Measurements from ENCODE around the gene FHAD1.

The FHAD1 gene

DNA sequence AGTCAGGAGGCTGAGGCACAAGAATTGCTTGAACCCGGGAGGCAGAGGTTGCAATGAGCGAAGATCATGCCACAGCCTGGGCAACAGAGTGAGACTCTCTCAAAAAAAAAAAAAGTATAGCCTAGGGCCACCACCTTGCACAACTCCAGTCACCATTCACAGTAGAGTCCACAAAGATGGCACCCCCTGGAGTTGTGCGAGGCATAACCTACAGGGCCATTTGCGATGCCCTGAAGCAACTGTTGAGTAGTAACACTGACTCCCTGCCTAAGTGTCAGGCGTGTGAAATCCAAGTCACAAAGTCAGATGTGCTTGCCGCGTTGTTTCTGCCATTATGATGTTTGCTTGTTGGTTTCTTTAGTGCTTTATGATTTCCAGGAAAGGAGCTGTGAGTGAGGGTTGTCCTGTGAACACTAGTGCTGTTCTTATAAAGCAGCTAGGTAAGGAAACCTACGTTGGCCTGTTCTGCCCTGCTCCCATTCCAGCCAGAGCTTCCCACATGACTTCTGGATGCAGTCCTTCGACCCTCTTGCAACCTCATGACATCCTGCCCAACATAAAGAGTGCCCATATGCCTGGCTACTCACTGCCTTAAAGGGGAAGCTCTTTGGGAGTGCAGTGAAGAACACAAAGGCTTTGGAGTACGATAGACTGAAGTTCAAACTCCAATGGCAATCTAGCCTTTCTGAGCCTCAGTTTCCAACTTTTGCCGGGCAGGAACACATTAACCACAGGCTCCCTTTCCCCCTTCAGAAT lies 29.8 kb downstream of the FHAD1 start:
- TF ChIP-seq, protein P1, sequence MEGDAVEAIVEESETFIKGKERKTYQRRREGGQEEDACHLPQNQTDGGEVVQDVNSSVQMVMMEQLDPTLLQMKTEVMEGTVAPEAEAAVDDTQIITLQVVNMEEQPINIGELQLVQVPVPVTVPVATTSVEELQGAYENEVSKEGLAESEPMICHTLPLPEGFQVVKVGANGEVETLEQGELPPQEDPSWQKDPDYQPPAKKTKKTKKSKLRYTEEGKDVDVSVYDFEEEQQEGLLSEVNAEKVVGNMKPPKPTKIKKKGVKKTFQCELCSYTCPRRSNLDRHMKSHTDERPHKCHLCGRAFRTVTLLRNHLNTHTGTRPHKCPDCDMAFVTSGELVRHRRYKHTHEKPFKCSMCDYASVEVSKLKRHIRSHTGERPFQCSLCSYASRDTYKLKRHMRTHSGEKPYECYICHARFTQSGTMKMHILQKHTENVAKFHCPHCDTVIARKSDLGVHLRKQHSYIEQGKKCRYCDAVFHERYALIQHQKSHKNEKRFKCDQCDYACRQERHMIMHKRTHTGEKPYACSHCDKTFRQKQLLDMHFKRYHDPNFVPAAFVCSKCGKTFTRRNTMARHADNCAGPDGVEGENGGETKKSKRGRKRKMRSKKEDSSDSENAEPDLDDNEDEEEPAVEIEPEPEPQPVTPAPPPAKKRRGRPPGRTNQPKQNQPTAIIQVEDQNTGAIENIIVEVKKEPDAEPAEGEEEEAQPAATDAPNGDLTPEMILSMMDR (IDR thresholded peaks at IDR 0.05; ENCODE audit: borderline replicate concordance, insufficient read depth, low read depth, low read length), result no peak
- no peak overlapping the region for H3K4me3 ChIP-seq (ENCODE audit: low read depth, low read length)

DNA sequence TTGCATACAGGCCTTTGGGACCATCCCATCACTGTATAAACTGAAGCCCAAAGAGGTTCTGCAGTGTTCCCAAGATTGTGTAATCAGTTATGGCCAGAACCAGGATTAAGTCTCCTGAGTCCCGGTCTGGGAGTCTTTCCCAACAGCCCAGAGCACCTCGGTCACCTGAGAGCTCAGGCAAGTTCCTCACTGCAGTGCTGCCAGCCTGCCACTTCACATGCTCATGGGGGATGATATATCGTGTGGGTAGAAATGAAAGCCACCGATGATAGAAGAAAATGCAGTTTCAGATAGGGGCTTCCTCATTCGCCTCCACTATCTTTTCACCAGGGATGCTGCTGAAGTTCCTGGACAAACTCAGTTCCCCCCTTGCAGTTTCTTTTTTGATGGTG lies 30.4 kb downstream of the FHAD1 start:
- H3K4me3 ChIP-seq (ENCODE audit: low read depth, low read length), result no peak overlapping the region

DNA sequence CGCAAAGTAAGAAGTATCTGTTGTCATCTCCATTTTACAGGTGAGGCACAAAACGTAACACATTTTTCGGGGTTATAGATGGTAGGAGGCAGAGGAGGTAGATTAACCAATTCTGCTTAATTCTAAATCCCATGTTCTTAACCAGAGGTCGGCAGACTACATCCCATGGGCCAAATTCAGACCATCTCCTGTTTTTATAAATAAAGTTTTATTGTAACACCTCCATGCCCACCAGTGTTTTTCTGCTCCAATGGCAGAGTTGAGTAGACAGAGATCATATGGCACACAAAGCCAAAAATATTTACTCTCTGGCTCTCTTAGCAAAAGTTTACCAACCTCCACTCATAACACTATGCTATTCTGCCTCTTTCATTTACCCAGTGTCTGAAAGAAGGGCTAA lies 30.9 kb downstream of the FHAD1 start:
- no peak overlapping the region for H3K4me3 ChIP-seq (ENCODE audit: low read depth, low read length)
- TF ChIP-seq, protein P1 (IDR thresholded peaks at IDR 0.05; ENCODE audit: borderline replicate concordance, insufficient read depth, low read depth, low read length), result no peak

More for the DNA sequence above, 30.4 kb downstream of the FHAD1 start:
- TF ChIP-seq, protein P1 (IDR thresholded peaks at IDR 0.05; ENCODE audit: borderline replicate concordance, insufficient read depth, low read depth, low read length), result no peak

DNA sequence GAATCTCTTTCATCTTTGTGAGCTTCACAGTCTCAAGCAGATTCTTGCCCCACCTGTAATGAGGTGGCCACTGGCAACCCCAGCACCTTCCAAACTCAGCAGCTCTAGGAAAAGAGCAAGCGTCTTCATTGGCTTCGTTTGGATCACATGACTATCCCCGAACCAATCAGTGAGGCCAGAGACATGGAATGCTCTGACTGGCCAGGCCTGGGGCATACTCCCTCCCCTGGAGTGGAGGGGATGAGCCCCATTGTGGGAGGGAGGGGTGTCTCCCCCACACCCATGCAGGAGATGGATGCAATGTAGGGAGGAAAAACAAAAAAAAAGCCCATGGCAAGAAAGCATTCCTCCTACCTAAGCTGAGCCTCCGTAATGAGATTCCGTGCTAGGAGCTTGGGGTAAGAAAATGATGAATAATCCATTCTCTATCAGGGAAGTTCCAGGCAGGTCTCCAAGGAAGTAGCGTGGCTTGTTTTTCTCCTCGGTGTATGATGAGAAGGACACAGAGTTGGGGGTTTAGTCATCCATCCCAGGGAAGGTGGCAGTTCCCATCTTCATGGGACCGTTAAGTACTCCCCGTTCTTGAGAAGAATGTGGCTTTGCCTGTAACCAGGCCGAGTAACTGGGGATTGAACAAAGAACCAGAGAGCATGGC lies 32.7 kb downstream of the FHAD1 start:
- H3K4me3 ChIP-seq (ENCODE audit: low read depth, low read length), result no peak overlapping the region
- TF ChIP-seq, protein P1 (IDR thresholded peaks at IDR 0.05; ENCODE audit: borderline replicate concordance, insufficient read depth, low read depth, low read length), result no peak

DNA sequence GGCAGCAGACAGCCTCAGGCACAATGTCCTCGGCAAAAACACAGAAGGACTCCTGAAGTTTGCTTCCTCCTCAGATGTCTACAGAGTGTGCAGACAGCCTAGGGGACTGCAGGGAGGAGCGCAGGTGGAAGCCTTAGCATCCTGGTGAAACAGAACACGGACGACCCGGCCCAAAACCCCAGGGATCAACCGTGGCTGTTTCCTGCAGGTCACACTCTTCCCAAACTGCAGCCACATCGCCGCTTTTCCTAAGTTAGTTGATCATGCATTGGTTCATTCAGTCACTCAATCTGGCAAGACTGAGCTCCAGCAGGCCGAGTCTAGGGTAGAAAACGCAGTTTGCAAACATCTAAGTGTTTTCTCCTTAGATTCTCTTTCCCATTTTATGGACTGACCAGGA lies 33.4 kb downstream of the FHAD1 start:
- TF ChIP-seq, protein P1 (IDR thresholded peaks at IDR 0.05; ENCODE audit: borderline replicate concordance, insufficient read depth, low read depth, low read length), result no peak
- H3K4me3 ChIP-seq (ENCODE audit: low read depth, low read length), result no peak overlapping the region

DNA sequence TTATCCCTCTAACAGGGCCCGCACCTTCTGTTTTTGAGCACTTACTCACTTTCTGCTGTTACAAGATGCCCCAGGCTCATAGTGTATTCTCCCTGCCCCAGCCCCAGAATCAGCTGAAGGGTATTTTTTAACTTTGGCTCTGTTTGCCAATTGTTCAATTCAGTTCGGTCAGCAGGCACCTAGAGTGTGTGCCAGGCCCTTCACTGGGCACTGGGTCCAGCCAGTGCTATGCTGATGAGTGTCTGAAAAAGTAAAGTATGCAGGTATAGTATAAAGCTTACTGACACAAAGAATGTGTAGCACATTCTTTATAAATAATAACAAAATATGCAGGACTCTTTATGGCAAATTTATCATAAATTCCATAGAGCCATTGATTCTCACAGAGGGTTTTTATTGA lies 35.0 kb downstream of the FHAD1 start:
- TF ChIP-seq, protein P1 (IDR thresholded peaks at IDR 0.05; ENCODE audit: borderline replicate concordance, insufficient read depth, low read depth, low read length), result no peak
- H3K4me3 ChIP-seq (ENCODE audit: low read depth, low read length), result no peak overlapping the region

Measured in GM12875 (cell line).